Gastroesophageal sphincter (tissue), 3 donors: ENCODE results near the gene KCNMA1.

ENCODE experiments used
- EP300 ChIP-seq: sonication (generic); formaldehyde crosslinking; IDR thresholded peaks from one replicate; pipeline ENCODE4 v1.6.1; 2017; ENCODE audit warnings: antibody characterized with exemption, mild to moderate bottlenecking
- POLR2A ChIP-seq, 2 donors: fragments of 450-650 bp; IDR thresholded peaks; one replicate each; pipeline ENCODE4 v1.6.1; 2017; ENCODE audit warnings: antibody characterized with exemption in 2 of 2, mild to moderate bottlenecking in 2 of 2, moderate library complexity in 1 of 2
- POLR2AphosphoS5 ChIP-seq: sonication (generic); formaldehyde crosslinking; IDR thresholded peaks from one replicate; pipeline ENCODE4 v1.6.1; 2017; ENCODE audit warnings: antibody characterized with exemption
- TF ChIP-seq, protein P1 (sequence below), 4 experiments: fragments of 200-600 bp in 2 of 4; fragments of 450-650 bp in 2 of 4; sonication (generic) in 1 of 4; IDR thresholded peaks; one replicate each; pipeline ENCODE4 v1.5.1; 2017 to 2019; ENCODE audit warnings: antibody characterized with exemption in 4 of 4, mild to moderate bottlenecking in 2 of 4, moderate library complexity in 2 of 4

DNA sequence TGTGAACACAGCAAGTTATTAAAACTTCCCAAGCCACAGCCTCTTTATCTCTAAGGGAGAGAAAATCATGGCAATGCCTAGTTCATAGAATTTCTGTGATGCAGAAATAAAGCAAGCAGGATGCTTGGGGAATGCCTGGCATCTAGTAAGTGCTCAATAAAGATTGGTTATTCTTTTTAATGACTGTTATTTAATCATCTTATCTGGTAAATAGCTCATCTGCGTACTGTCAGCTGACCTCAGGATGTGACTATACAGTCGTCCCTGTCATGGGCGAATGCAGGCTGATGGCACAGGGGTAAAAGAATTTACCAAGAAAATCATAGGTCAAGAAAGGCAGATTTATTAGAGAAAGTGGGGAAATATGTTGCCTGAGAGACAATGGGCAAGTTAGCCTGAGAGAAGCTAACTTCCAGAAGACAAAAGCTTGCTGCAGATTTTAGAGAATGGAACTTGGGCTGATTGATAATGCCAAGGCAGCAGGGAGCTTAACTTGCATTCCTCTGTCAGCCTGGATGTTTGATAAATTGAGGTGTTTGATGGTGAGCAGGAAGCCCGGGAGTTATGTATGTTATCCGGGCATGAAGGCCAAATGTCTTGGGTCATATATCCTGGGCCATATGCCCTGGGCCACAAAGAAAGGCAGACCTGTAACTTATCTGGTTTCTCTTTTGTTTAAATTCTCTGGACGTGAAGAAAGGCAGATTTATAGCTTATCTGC, 126.0 kb downstream of the KCNMA1 start:
- TF ChIP-seq POLR2AphosphoS5 = no peak
- TF ChIP-seq, protein P1, sequence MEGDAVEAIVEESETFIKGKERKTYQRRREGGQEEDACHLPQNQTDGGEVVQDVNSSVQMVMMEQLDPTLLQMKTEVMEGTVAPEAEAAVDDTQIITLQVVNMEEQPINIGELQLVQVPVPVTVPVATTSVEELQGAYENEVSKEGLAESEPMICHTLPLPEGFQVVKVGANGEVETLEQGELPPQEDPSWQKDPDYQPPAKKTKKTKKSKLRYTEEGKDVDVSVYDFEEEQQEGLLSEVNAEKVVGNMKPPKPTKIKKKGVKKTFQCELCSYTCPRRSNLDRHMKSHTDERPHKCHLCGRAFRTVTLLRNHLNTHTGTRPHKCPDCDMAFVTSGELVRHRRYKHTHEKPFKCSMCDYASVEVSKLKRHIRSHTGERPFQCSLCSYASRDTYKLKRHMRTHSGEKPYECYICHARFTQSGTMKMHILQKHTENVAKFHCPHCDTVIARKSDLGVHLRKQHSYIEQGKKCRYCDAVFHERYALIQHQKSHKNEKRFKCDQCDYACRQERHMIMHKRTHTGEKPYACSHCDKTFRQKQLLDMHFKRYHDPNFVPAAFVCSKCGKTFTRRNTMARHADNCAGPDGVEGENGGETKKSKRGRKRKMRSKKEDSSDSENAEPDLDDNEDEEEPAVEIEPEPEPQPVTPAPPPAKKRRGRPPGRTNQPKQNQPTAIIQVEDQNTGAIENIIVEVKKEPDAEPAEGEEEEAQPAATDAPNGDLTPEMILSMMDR (IDR thresholded peaks at IDR 0.05) = no peak
- no peak for TF ChIP-seq POLR2A (IDR thresholded peaks at IDR 0.05)
- no peak for TF ChIP-seq EP300
